ENCODE measurements around the gene RPL3.
A peak's percentile ranks its signal among the peaks of the same experiment; 100 is the strongest.

The RPL3 gene

DNA sequence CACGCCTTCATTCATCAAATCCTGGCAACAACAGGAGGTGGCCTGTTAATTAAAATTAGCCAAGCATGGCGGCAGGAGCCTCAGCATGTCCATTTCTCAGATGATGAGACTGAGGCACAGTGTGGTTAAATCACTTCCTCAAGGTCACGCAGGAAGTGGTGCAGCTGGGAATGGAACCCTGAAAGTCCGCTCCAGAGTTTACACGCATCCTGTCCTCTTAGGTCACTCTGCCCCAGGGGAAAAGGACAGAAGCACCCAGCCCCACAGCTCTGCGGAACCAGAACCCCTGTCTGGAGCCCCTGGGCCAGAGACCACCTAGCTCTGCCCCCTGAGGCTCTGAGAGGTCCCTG lies 19.6 kb downstream of the RPL3 start:
- peak; percentile 78 for DNase-seq (ENCODE audit: low read depth)

DNA sequence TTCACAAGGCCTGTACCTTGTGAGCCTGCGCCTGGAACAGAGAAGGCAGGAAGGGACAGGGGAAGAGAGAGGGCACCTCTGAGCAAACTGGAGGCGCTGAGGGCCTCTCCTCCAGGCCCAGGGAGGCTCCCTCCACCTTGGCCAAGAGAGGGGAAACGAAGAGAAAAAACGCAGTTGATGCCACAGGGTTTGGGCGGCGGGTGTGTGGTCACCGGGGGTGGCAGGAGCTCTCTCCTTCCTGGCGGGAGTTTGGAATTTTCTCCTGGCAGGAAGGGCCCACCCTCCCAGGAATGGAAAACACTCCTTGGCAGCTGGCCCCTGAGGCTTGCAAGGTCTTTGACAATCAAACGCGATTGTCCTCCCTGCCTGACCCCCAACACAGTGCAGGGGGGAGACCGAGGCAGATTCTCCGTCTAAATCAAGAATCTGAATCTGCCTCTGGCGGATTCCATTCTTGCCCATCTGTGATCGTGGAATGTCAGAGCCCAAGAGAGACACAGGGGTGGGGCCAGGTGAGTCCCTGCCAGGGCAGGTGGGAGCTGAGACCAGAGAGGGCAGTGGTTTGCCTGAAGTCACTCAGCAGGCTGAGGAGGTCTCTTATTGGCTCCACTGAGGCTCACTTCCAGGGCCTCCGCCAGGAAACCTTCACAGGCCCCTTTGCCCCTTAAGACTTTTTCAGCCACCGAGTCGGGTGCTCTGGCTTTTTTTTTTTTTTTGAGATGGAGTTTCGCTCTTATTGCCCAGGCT lies 21.0 kb downstream of the RPL3 start:
- DNase-seq (ENCODE audit: low read depth) = no peak

DNA sequence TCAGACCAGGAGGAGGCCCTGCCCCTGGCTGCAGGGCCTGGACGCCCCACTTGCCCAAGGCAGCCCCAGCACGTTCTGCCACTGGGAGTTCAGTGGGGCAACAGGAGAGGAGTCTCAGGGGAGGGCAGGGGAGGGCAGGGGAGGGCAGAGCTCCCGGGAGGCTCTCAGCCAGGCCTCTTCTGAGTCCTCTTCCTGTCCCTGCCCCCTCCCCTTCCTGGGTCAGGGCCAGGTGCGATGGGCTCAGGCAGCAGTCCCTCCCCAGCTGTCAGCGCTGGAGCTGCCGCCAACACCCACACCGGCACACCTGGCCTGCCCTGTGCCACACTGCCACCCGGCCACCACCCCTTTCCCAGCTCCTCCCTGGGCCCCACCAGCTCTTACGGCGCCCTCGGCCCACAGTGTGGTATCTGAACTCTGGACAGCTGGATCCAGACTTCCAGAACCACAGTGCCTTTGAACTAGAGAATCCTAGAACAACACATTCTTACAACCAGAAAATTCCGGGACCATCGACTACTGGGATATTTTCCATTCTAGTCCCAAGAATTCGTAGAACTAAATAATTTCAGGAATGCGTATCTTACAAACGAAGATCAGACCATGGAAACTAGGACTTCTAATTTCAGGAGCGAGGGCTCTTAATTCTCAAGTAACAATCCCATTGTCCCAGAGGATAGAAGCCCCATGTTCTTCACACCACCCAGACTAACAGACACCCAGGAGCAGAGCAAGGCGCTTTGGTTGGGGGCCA lies 21.8 kb downstream of the RPL3 start:
- DNase-seq (ENCODE audit: low read depth) = no peak

DNA sequence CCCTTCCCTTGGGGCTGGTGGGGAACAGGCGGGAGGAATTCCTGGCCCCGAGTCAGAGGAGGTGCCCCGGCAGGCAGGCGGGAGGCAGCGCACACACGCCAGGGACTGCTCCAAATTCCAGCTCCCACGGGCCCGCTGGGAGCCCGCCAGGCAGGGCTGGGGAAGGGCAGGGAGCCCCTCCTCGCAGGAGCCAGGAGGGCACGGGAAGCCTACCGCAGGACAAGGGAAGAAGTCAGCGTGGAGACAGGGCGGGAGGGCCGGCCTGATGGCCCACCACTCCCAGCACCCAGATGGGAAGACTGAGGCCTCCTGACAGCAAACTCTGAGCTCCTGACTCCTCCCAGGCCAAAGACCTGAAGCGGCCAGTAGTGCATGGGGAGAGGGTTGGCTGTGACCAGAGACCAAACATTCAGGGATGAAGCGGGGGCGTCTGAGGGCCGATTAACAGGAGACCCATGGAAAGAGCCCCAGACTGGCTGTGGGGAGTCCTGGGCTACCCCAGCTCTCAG lies 22.4 kb downstream of the RPL3 start:
- DNase-seq (ENCODE audit: low read depth) = no peak

DNA sequence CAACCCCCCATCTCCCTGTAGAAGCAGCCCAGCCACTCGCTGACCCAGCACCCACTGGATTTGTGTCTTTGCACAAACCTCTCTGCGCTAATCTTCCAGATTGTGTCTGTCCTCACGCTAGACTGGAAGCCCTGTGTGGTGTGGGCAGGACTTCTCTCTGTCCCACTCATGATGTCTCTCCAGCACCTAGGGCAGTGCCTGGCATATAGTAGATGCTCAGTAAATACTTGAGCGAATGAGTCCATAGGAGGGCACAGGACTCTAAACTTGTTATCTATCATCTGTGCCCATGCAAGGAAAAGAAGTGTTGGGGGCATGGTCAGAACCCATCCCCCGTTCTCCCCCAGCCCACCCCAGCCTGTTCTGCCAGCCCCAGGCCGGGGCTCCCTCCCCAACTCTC lies 22.9 kb downstream of the RPL3 start:
- DNase-seq (ENCODE audit: low read depth) = no peak

DNA sequence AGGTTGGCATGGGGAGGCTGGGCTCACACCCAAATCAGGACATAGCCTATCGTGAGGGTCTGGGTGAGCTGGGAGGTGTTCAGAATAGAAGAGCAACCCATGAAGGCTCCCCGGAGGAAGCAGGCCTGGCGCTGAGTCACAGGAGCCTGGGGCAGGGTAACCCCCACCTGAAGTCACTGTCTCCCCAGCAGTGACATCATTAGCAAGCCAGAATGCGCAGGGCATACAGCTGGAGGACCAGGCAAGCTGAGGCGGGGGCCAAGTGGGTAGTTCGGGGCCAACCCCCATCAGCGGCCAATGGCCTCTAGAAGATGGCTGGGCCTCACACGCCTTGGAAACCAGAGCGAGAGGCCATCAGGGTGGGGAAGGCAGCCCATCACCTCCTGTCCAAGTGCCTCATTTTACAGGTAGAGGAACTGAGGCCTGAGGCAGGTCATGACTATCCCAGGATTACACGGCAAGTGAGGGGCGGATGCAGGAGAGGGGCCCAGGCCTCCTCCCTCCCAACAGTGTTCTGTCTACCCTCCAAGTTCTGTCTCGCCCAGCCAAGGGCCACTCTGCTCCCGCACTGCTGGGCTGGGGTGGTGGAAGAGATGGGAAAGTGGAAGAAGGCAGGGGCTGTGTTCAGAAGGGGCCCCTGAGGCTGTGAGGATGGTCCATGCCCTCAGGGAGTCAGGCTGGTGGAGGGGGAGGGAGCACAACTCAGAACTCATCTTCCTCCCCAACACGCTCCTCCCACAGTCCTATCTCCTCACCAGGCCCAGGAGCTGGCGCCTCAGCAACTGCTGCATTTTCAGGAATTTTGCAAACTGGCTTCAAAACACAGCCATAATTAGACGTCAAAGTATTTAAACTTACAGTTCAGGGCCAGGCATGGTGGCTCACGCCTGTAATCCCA lies 24.6 kb downstream of the RPL3 start:
- DNase-seq (ENCODE audit: low read depth) = no peak

DNA sequence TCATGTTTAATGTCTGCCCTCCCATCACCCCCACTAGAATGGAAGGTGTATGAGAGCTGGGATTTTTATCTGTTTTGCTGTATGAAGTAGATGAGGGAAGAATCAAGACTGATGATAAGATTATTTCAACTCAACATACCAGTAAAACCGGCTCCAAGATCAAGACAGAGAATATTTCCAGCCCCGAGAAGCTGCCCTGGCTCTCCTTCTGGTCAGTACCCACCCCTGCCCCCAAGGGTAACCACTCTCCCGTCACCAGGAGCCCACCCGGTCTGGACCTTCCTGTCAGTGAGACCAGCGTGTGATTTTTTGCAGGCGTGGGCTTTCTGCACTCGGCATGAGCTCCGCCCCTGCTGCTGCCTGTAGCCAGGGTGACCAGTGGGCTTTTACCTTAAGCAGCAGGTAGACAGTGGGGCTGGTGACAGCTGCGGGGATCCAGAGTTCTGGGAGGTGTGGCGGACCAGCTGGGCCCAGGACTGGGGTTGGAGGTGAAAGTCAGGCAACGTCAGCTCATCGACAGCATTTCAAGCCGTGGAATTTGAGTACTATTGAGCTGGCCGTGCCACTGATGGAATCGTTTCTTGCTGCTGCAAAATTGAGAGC lies 25.6 kb downstream of the RPL3 start:
- DNase-seq (ENCODE audit: low read depth) = no peak

DNA sequence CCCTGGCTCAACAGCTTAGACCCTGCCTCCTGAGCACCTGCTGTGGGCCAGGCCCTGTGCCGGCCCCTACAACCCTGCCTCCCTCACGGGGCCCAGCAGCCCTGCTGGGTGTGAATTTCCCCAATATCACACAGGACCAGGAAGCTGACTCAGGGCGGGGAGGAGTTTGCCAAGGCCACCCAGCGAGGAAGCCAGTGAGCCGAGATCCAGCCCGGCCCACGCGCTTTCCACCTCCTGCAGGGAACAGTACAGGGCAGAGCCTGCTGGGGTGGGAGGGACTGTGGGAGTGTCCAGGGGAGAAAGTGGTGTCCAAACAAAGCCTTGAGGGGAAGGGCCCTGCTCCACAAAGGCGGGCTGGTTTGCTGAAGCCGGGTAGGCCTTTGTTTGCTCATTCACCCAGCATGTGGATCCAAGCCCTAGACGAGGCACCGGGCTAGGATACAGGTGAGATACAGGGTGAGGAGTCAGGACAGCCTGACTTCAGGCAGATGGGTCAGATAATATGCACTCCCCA lies 26.8 kb downstream of the RPL3 start:
- DNase-seq (ENCODE audit: low read depth) = peak; percentile 90

DNA sequence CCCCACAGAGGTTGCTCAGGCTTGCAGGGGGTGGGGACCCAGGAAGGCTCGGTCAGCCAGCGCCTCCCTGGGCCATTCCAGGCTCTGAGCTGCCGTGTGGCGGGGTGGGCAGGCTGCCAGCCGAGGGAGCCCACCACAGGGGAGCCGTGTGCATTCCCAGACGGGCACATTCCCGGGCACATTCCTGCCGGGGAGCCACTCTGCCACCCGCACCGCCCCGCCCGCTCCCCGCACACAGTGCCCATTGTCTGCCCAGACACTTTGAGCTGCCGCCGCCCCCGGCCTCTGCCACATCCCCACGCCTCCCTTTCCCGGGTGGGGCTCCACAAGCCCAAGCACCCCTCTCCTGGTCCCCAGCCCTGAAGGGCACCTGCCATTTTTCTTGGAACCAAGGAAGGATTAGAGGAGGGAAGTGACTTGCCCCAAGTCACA lies 27.4 kb downstream of the RPL3 start:
- DNase-seq (ENCODE audit: low read depth) = no peak

DNA sequence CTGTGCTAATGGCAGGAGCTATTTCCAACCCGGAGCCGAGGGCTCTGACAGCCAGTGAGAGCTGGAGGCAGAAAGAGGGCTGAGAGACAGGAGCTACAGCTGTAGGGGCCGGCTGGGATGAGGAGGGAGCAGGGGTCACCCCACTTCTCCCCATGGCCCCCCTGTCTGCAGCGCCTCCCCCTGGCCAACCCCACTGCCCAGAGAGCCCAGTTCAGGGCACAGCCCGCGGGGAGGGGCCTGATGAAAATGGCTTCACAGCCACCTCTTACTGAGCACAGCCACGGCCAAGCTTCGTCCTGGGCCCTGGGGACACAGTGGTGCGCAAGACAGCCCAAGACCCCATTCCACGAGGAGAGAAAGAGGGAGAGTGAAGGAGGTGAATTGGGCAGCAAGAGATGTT lies 27.9 kb downstream of the RPL3 start:
- DNase-seq (ENCODE audit: low read depth) = no peak

DNA sequence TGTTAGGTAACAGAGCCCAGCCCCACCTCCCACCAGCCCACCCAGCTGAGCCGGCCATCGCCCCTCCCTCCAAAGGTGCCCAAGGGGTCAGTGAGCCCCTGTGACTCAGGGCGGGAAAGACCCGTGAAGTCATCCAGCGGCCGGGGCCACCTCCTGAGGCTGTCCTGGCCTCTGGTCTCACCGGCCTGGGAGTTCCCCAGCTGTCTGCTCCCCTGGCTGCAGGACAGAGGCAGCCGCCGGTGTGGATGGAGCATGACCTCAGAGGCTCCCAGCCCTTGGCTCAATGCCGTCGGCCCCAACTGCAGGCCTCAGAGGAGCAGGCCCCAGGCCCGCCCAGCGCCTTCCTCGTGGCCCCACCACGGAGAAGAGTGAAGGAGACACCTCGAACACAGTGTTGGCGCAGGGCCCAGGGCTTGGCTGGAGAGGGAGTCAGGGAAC lies 28.7 kb downstream of the RPL3 start:
- DNase-seq (ENCODE audit: low read depth) = peak; percentile 67

DNA sequence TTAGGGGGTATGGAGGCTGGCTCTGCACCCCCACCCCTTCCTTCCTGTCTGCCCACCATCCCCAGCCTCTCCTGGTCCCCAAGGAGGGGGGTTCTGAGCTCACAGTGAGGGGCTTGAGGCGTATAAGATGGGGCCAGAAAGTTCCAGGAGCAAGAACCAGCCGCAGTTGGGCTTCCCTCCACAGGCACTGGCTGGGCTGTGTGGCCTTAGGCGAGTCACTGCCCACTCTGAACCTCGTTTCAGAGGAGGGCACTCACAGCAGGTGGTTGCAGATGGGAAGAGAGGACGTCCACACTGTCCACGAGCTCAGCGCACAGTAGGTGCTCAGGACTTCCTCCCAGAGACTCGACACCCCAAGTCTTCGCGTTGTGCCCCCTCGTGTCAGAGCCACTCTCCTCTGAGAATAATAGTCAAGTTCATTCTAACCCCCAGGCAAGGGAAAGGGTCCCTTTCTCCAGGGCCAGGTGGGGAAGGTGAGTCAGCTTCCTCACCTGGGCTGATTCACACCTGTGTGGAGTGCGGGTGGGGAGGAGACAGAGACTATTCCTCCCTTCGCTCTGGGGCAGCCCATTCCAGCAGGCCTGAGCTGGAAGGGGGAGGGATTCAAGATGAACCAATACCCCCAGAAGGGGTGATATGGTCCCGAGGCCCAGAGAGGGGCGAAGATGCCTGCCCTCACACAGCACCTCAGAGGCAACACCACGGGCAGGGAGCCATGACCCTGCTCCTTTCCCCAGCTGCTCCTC lies 29.3 kb downstream of the RPL3 start:
- no peak for DNase-seq (ENCODE audit: low read depth)

DNA sequence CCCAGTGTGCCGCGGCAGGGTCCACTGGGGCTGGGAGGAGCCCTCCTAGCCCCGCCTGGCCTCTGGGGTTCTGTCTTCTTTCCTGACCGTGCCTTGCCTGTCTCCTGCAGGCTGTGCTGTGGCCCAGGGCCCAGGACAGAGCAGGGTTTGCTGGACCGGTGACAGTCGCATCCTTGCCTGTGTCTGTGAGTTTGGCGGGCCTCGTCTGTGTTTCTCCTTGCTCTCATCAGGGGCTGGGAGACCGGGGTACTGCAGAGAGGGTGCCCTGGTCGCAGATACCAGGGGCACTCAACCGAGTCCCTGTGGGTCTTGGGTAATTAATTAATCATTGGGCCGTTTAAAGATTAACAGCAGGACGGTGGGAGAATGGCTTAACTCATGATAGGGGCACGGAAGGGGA lies 29.9 kb downstream of the RPL3 start:
- no peak for DNase-seq (ENCODE audit: low read depth)

DNA sequence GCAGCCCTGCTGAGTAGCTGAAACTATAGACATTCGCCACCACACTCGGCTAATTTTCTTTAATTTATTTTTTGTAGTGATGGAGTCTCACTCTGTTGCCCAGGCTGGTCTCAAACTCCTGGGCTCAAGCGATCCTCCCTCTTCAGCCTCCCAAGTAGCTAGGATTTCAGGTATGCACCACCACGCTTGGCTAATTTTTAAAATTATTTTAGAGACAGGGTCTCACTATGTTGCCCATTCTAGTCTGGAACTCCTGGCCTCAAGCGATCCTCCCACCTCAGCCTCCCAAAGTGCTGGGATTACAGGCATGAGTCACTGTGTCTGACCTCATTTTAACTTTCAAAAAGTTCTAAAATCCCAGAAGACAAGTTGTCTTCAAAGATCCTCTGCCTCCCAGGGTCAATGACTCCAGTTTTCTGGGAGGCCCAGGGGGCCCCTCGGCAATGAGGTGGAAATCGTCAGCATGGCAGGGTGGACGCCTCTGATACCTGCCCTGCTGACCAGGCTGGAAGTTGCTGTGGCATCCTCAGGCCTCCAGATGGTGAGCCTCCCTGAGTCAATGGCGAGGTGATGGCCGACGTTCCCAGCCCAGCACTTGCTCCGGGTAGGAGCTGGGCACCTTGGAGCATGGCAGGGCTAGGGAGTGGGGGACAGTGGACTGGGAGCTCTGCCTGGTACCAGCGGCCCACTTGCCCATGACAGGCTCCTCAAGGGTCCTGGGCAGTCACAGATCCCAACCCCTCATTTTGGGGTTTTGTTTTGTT lies 31.1 kb downstream of the RPL3 start:
- DNase-seq (ENCODE audit: low read depth) = no peak

DNA sequence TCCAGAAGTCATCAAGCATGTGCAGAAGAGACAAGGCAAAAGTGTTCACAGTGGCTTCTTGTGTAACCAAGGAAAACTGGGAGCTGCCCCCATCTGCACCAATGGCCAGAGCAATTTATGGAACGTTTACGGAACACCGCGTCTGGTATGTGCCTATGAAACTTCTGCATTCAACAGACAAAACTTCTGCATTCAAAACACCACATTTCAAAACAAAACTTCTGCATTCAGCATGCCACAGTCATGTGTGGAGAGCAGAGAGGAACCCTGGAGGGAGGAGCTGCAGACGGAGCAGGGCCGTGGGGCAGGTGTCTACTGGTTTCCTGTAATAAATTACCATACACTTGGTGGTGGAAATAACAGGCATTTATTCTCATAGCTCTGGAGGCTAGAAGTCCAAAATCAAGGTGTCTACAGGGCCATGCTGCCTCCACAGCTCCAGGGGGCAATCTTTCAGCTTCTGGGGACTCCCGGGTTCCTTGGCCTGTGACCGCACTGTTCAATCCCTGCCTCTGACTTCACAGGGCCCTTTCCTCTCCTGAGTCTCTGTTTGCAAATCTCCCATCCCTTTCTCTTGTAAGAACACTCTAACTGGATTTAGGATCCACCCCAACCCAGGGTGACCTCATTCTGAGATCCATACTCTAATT lies 32.2 kb downstream of the RPL3 start:
- DNase-seq (ENCODE audit: low read depth) = no peak

DNA sequence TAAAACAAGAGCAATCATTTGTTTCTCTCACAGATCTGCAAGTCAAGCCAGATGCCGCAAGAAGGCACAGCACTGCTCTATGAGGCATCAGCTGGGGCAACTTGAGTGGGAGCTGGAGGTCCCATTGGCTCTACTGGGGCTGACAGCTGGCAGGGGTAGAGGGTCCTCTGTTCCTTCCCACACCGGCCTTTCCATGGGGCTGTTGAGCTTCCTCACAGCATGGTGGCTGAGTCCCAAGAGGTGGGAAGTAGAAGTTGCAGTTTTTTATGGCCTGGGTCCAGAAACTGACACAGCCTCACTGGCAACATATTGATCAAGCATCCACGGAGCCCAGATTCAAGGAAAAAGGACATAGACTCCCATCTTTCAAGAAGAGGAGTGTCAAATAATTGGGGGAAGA lies 34.4 kb downstream of the RPL3 start:
- DNase-seq (ENCODE audit: low read depth) = no peak

DNA sequence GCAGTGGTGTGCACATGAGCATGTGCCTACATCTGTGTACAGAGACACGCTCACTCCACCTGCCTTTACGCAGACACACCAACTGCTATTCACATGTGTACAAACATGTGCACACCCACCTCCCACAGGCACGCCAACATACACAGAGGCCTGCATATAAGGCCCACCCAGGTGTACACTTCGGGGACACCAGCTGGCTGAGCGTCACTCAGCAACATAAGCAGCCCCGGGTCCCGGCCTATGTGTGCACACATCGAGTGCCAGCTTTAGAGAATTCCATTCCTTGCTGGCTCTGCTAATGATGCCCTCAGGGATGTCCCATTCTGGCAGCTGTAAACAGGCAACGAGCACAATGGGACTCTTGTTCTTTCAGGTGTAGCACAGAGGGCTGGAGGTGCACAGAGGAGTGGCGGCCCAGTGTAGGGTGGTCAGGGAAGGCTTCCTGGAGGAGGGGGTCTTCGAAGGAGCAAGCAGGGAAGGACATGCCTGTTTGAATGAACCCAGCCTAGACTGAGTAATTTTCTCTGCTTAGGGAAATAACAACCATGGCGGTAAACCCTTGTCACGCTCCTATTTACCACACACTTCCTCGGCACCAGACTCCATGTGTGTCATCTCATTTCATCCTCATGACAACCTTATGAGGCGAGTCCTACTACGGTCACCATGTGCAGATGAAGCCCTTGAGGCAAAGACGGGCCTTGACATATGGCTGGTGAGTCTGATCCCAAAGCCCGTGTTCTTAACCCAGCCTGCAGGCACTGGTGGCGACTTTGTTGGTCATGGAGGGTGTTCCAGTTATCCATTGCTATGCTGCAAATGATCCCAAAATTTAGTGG lies 35.1 kb downstream of the RPL3 start:
- DNase-seq (ENCODE audit: low read depth) = no peak

DNA sequence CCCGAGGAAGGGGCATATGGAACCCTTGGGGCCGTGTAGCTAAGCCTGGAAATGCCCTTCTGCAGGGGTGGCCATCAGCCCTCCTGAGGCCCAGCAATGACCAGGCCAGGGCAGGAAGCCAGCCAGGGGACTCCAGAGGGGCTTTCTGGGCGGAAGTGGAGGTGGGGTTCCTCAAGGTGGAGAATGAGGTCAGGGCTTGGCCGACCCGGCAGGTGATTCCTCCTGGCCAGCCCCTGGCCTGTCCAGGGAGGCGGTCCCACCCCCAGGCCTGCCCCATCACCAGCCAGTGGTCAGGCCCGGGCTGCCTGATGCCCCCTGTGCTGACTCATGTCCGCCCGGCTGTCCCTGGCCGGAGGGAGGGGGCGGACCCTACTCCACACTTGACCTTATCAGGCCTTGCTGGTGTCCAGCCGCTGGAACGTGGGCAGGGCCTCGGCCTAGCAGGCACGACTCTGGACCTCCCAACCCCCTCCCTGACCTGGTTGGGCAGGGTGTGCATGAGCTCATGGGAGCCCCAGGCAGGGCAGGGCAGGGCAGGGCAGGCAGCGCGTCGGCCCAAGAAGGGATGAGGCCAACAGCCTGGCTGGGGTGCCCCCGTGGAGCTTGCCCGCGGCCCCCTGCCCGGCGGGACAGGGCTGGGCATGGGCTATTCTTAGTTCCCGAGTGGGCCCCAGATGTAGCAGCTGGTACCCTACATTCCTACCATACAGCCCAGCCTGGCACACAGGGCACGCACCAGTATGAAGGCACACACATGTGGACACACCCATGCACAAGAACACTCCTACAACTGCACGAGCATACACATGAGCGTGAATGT lies 35.9 kb downstream of the RPL3 start:
- peak; percentile 90 for DNase-seq (ENCODE audit: low read depth)

Data from ELR (cell line).